Measurements from ENCODE around the gene PHLDB1.

DNA sequence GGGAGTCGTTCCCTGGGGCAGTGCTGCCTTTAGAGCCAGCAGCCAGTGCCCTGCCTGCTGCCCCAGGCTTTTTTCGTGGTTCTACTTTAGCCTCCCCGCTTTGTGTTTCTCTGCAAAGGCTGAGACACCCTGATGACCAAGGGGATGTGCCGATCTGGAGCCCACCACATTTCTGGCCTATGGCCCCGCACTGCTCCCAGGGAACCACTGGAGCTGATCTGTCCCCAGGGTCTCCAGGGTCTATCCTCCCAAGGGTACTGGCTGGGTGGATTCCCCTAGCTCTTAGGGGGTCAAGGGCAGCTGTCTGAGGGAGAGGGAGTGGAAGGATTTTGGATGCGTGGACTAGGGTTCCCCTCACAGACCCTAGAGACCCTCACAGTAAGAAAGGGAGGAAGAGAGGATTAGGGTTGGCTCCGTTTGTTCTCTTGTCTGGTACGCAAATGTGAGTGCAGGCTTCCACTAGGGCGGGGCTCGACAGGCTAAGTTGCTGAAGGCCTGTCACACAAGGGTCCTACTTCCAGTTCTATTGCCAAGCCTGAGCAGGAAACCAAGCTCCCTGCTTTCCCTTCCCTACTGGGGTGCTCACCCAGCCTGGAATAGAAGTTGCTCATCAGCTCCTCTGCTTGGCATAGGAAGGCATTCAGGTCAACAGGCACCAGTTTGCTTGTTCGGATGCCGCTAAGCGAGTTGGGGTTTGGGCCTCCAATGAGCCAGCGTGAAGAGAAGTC, 52.7 kb downstream of the PHLDB1 start:
- TF ChIP-seq, protein P1, sequence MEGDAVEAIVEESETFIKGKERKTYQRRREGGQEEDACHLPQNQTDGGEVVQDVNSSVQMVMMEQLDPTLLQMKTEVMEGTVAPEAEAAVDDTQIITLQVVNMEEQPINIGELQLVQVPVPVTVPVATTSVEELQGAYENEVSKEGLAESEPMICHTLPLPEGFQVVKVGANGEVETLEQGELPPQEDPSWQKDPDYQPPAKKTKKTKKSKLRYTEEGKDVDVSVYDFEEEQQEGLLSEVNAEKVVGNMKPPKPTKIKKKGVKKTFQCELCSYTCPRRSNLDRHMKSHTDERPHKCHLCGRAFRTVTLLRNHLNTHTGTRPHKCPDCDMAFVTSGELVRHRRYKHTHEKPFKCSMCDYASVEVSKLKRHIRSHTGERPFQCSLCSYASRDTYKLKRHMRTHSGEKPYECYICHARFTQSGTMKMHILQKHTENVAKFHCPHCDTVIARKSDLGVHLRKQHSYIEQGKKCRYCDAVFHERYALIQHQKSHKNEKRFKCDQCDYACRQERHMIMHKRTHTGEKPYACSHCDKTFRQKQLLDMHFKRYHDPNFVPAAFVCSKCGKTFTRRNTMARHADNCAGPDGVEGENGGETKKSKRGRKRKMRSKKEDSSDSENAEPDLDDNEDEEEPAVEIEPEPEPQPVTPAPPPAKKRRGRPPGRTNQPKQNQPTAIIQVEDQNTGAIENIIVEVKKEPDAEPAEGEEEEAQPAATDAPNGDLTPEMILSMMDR (IDR thresholded peaks at IDR 0.05) = no peak
- TF ChIP-seq POLR2A (IDR thresholded peaks at IDR 0.05) = no peak

All from lower leg skin (tissue), 3 donors.